ENCODE measurements around the gene SEMA5A.

SEMA5A gene

GRCh38 chr5:9103290-9103689, 442.6 kb downstream of the SEMA5A start:
- H2AFZ ChIP-seq (ENCODE audit: low read length, unreplicated experiment) = no peak overlapping the region
- H3K79me2 ChIP-seq (ENCODE audit: control insufficient read depth, insufficient read depth, low read length, unreplicated experiment) = no peaks in the 10 kb centered on the region
- H3K4me1 ChIP-seq (ENCODE audit: control insufficient read depth, insufficient read depth, low read length, unreplicated experiment) = no peaks in the 10 kb centered on the region
- H3K27me3 ChIP-seq (ENCODE audit: insufficient read depth, low read length) = no peaks in the 10 kb centered on the region
- H3K4me3 ChIP-seq (ENCODE audit: low read depth, low read length) = no peak overlapping the region
- H3K27ac ChIP-seq (ENCODE audit: low read depth, low read length) = no peak overlapping the region
- no peaks in the 10 kb centered on the region for H3K36me3 ChIP-seq (ENCODE audit: insufficient read depth, low read length)

- H2AFZ ChIP-seq (ENCODE audit: low read length, unreplicated experiment) = no peak overlapping the region
- H3K79me2 ChIP-seq (ENCODE audit: control insufficient read depth, insufficient read depth, low read length, unreplicated experiment) = no peaks in the 10 kb centered on the region
- H3K4me1 ChIP-seq (ENCODE audit: control insufficient read depth, insufficient read depth, low read length, unreplicated experiment) = no peaks in the 10 kb centered on the region
- H3K27ac ChIP-seq (ENCODE audit: low read depth, low read length) = no peak overlapping the region
- H3K4me3 ChIP-seq (ENCODE audit: low read depth, low read length) = no peak overlapping the region
- H3K27me3 ChIP-seq (ENCODE audit: insufficient read depth, low read length) = no peaks in the 10 kb centered on the region
- no peaks in the 10 kb centered on the region for H3K36me3 ChIP-seq (ENCODE audit: insufficient read depth, low read length)
Measured at GRCh38 chr5:9099689-9100088, 446.2 kb downstream of the SEMA5A start.

GRCh38 chr5:9098990-9099389, 446.9 kb downstream of the SEMA5A start:
- Histone ChIP-seq H2AFZ (ENCODE audit: low read length, unreplicated experiment) (no peak overlapping the region), H3K79me2 (ENCODE audit: control insufficient read depth, insufficient read depth, low read length, unreplicated experiment) (no peaks in the 10 kb centered on the region), H3K4me3 (ENCODE audit: low read depth, low read length) (no peak overlapping the region), H3K27me3 (ENCODE audit: insufficient read depth, low read length) (no peaks in the 10 kb centered on the region), H3K4me1 (ENCODE audit: control insufficient read depth, insufficient read depth, low read length, unreplicated experiment) (no peaks in the 10 kb centered on the region), H3K36me3 (ENCODE audit: insufficient read depth, low read length) (no peaks in the 10 kb centered on the region), H3K27ac (ENCODE audit: low read depth, low read length) (no peak overlapping the region)

- Histone ChIP-seq H3K36me3 (ENCODE audit: insufficient read depth, low read length) (no peaks in the 10 kb centered on the region), H3K27ac (ENCODE audit: low read depth, low read length) (no peak overlapping the region), H3K27me3 (ENCODE audit: insufficient read depth, low read length) (no peaks in the 10 kb centered on the region), H3K4me3 (ENCODE audit: low read depth, low read length) (no peak overlapping the region), H2AFZ (ENCODE audit: low read length, unreplicated experiment) (no peak overlapping the region), H3K4me1 (ENCODE audit: control insufficient read depth, insufficient read depth, low read length, unreplicated experiment) (no peaks in the 10 kb centered on the region), H3K79me2 (ENCODE audit: control insufficient read depth, insufficient read depth, low read length, unreplicated experiment) (no peaks in the 10 kb centered on the region)
Measured at GRCh38 chr5:9094582-9094981, 451.3 kb downstream of the SEMA5A start.

GRCh38 chr5:9091896-9092662, 453.8 kb downstream of the SEMA5A start:
- Histone ChIP-seq H3K4me1 (ENCODE audit: control insufficient read depth, insufficient read depth, low read length, unreplicated experiment) (no peaks in the 10 kb centered on the region), H3K36me3 (ENCODE audit: insufficient read depth, low read length) (no peaks in the 10 kb centered on the region), H3K27ac (ENCODE audit: low read depth, low read length) (no peak overlapping the region), H3K4me3 (ENCODE audit: low read depth, low read length) (no peak overlapping the region), H3K27me3 (ENCODE audit: insufficient read depth, low read length) (no peaks in the 10 kb centered on the region), H3K79me2 (ENCODE audit: control insufficient read depth, insufficient read depth, low read length, unreplicated experiment) (no peaks in the 10 kb centered on the region), H2AFZ (ENCODE audit: low read length, unreplicated experiment) (no peak overlapping the region)

- Histone ChIP-seq H3K4me3 (ENCODE audit: low read depth, low read length) (no peak overlapping the region), H3K27me3 (ENCODE audit: insufficient read depth, low read length) (no peaks in the 10 kb centered on the region), H3K4me1 (ENCODE audit: control insufficient read depth, insufficient read depth, low read length, unreplicated experiment) (no peaks in the 10 kb centered on the region), H3K36me3 (ENCODE audit: insufficient read depth, low read length) (no peaks in the 10 kb centered on the region), H2AFZ (ENCODE audit: low read length, unreplicated experiment) (no peak overlapping the region), H3K79me2 (ENCODE audit: control insufficient read depth, insufficient read depth, low read length, unreplicated experiment) (no peaks in the 10 kb centered on the region), H3K27ac (ENCODE audit: low read depth, low read length) (no peak overlapping the region)
Measured at GRCh38 chr5:9090381-9091026, 455.4 kb downstream of the SEMA5A start.

GRCh38 chr5:9089893-9090292, 456.0 kb downstream of the SEMA5A start:
- Histone ChIP-seq H2AFZ (ENCODE audit: low read length, unreplicated experiment) (no peak overlapping the region), H3K27ac (ENCODE audit: low read depth, low read length) (no peak overlapping the region), H3K79me2 (ENCODE audit: control insufficient read depth, insufficient read depth, low read length, unreplicated experiment) (no peaks in the 10 kb centered on the region), H3K36me3 (ENCODE audit: insufficient read depth, low read length) (no peaks in the 10 kb centered on the region), H3K4me3 (ENCODE audit: low read depth, low read length) (no peak overlapping the region), H3K4me1 (ENCODE audit: control insufficient read depth, insufficient read depth, low read length, unreplicated experiment) (no peaks in the 10 kb centered on the region), H3K27me3 (ENCODE audit: insufficient read depth, low read length) (no peaks in the 10 kb centered on the region)

- H3K79me2 ChIP-seq (ENCODE audit: control insufficient read depth, insufficient read depth, low read length, unreplicated experiment) = no peaks in the 10 kb centered on the region
- no peak overlapping the region for H3K27ac ChIP-seq (ENCODE audit: low read depth, low read length)
- H2AFZ ChIP-seq (ENCODE audit: low read length, unreplicated experiment) = no peak overlapping the region
- H3K4me3 ChIP-seq (ENCODE audit: low read depth, low read length) = no peak overlapping the region
- H3K36me3 ChIP-seq (ENCODE audit: insufficient read depth, low read length) = no peaks in the 10 kb centered on the region
- H3K4me1 ChIP-seq (ENCODE audit: control insufficient read depth, insufficient read depth, low read length, unreplicated experiment) = no peaks in the 10 kb centered on the region
- no peaks in the 10 kb centered on the region for H3K27me3 ChIP-seq (ENCODE audit: insufficient read depth, low read length)
Measured at GRCh38 chr5:9082996-9083395, 462.9 kb downstream of the SEMA5A start.

- H3K27ac ChIP-seq (ENCODE audit: low read depth, low read length) = no peak overlapping the region
- H3K27me3 ChIP-seq (ENCODE audit: insufficient read depth, low read length) = no peaks in the 10 kb centered on the region
Measured at GRCh38 chr5:9072701-9073100, 473.2 kb downstream of the SEMA5A start.

GRCh38 chr5:9071524-9071923, 474.4 kb downstream of the SEMA5A start:
- H3K79me2 ChIP-seq (ENCODE audit: control insufficient read depth, insufficient read depth, low read length, unreplicated experiment) = no peaks in the 10 kb centered on the region
- no peaks in the 10 kb centered on the region for H3K4me1 ChIP-seq (ENCODE audit: control insufficient read depth, insufficient read depth, low read length, unreplicated experiment)
- no peak overlapping the region for H3K27ac ChIP-seq (ENCODE audit: low read depth, low read length)
- H3K36me3 ChIP-seq (ENCODE audit: insufficient read depth, low read length) = no peaks in the 10 kb centered on the region
- no peak overlapping the region for H3K4me3 ChIP-seq (ENCODE audit: low read depth, low read length)
- H3K27me3 ChIP-seq (ENCODE audit: insufficient read depth, low read length) = no peaks in the 10 kb centered on the region
- H2AFZ ChIP-seq (ENCODE audit: low read length, unreplicated experiment) = no peak overlapping the region

More at GRCh38 chr5:9072701-9073100, 473.2 kb downstream of the SEMA5A start:
- H3K79me2 ChIP-seq (ENCODE audit: control insufficient read depth, insufficient read depth, low read length, unreplicated experiment) = no peaks in the 10 kb centered on the region
- H2AFZ ChIP-seq (ENCODE audit: low read length, unreplicated experiment) = no peak overlapping the region
- H3K4me3 ChIP-seq (ENCODE audit: low read depth, low read length) = no peak overlapping the region
- H3K4me1 ChIP-seq (ENCODE audit: control insufficient read depth, insufficient read depth, low read length, unreplicated experiment) = no peaks in the 10 kb centered on the region
- H3K36me3 ChIP-seq (ENCODE audit: insufficient read depth, low read length) = no peaks in the 10 kb centered on the region

- Histone ChIP-seq H3K4me1 (ENCODE audit: control insufficient read depth, insufficient read depth, low read length, unreplicated experiment) (no peaks in the 10 kb centered on the region), H3K36me3 (ENCODE audit: insufficient read depth, low read length) (no peaks in the 10 kb centered on the region), H2AFZ (ENCODE audit: low read length, unreplicated experiment) (no peak overlapping the region), H3K27me3 (ENCODE audit: insufficient read depth, low read length) (no peaks in the 10 kb centered on the region), H3K27ac (ENCODE audit: low read depth, low read length) (no peak overlapping the region), H3K79me2 (ENCODE audit: control insufficient read depth, insufficient read depth, low read length, unreplicated experiment) (no peaks in the 10 kb centered on the region), H3K4me3 (ENCODE audit: low read depth, low read length) (no peak overlapping the region)
Measured at GRCh38 chr5:9071074-9071473, 474.8 kb downstream of the SEMA5A start.
